ENCODE results near the gene HLTF. TPM values are rescaled to one million over a fixed set of nuclear protein-coding genes. Genes with fewer than 3 reads are reported as not detected.

HLTF gene
- total and polyA plus RNA-seq, 2 of the 4 experiments (the other 2 are of a cell fraction) = 12.6 to 39.1 TPM

DNA sequence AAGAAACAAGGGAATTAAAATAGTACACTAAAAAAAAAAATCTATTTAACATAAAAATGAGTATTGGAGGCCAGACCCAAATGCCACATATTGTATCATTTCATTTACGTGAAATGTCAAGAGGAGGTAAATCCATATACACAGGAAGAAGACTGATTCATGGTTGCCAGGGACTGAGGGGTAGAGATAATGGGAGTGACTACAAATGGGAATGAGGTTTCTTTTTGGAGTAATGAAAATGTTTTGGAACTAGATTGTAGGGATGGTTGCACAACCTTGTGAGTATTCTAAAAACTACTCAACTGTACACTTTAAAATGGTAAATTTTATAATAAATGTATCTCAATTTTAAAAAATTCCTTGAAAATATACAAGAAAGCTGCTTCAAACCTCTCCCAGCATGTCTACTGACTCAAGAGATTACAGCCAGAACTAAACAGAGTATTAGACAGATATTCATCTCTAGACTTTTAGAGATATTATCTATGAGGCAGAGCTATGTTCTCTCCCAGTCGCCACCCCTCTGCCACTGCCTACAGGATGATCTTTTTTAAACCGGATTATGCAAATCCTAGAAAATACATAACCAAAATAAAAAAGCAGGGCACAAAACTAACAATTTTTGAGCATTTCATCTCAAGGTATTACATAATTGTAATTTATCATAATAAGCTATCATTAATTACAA lies 6.2 kb downstream of the HLTF start:
- in situ Hi-C loops (cut with MboI; ENCODE audit: low sequenced_read_pairs) = no loop called here
- ChIA-PET POLR2A (ENCODE audit: unreplicated experiment) (no interaction called here), CTCF (interaction anchor here (0.6 kb wide), 1 partner anchor 124 kb away, joined by 4 read pairs; no protein-coding TSS in a partner anchor)
- Histone ChIP-seq H4K20me1 (ENCODE audit: insufficient read depth, low read length) (no peaks in the 10 kb centered on the region; the same call in 1 of the 2 replicates), H3K27me3 (ENCODE audit: control insufficient read depth, insufficient read depth, low read length) (no peaks in the 10 kb centered on the region), H3K9me3 (ENCODE audit: control insufficient read depth, insufficient read depth, low read length) (no peaks in the 10 kb centered on the region), H3K23ac (ENCODE audit: low read depth, low read length) (no peak overlapping the region), H3K9me1 (ENCODE audit: insufficient read depth, low read length) (no peaks in the 10 kb centered on the region), H2BK20ac (ENCODE audit: low read depth, low read length) (no peak overlapping the region), H3K27ac (ENCODE audit: insufficient read depth, low read length) (no peak overlapping the region), H2BK120ac (ENCODE audit: low read depth, low read length) (no peak overlapping the region), H3K18ac (ENCODE audit: low read depth, low read length) (no peak overlapping the region), H3K4me3 (ENCODE audit: insufficient read depth, low read depth, low read length) (no peak overlapping the region), H3K4ac (ENCODE audit: low read depth, low read length) (no peak overlapping the region), H3K4me1 (ENCODE audit: control insufficient read depth, insufficient read depth, low read length) (0 out of 2 replicates have a peak, but pooled peaks cover 2% of the 10 kb centered on the region), H2AFZ (replicated peaks; ENCODE audit: low read length, poor library complexity) (no peak overlapping the region), H3K36me3 (ENCODE audit: control insufficient read depth, insufficient read depth, low read length) (peaks cover 3% of the 10 kb centered on the region), H3K14ac (replicated peaks; ENCODE audit: low read depth, low read length) (no peak overlapping the region), H2BK15ac (ENCODE audit: low read depth, low read length) (no peak overlapping the region), H4K5ac (ENCODE audit: low read depth, low read length) (no peak overlapping the region), H2BK5ac (ENCODE audit: low read depth, low read length, poor library complexity, severe bottlenecking) (peak overlapping the region; percentile 33), H3K4me2 (ENCODE audit: low read depth, low read length) (no peak overlapping the region), H3K56ac (ENCODE audit: extremely low read depth, insufficient read depth, low read length) (no peak overlapping the region), H2AK5ac (ENCODE audit: low read depth, low read length) (no peak overlapping the region), H4K91ac (ENCODE audit: insufficient read depth, low read depth, low read length) (no peak overlapping the region), H2AK9ac (replicated peaks; ENCODE audit: low read depth, low read length, poor library complexity) (no peak overlapping the region), H3K79me1 (ENCODE audit: low read depth in 1 of 2, low read length in 2 of 2) (peaks cover 22 to 39% of the 10 kb centered on the region in 2 experiments), H4K8ac (ENCODE audit: low read depth in 2 of 2, low read length in 2 of 2) (no peak overlapping the region), H3K9ac (ENCODE audit: low read depth, low read length) (no peak overlapping the region)
- TF ChIP-seq MXI1 (IDR thresholded peaks at IDR 0.05; ENCODE audit: borderline replicate concordance, low read depth, low read length) = no peak
- peak; percentile 33; the same call in 1 of the 2 replicates for TF ChIP-seq CEBPB (IDR thresholded peaks at IDR 0.05; ENCODE audit: low read depth, low read length)
- intact Hi-C loops (cut with micrococcal nuclease) = no loop called here
- ATAC-seq (ENCODE audit: low read depth) = no peak
- peak; percentile 8 for DNase-seq
- BruUV-seq (replicated peaks) = no TSS peak
- no CpG with 5 or more reads among the region's 3 CpGs for WGBS, 2 experiments (ENCODE audit: extremely low coverage in 2 of 2, insufficient read length in 1 of 2)
- dilution Hi-C loops (cut with HindIII; ENCODE audit: low sequenced_read_pairs, unreplicated experiment) = no loop called here

Measured in IMR-90 (cell line).